H1 (cell line): ENCODE measurements around the gene PDE9A. TPM values are rescaled to one million over a fixed set of nuclear protein-coding genes. Genes with fewer than 3 reads are reported as not detected.

ENCODE experiments used
- CTCF ChIA-PET: fragments of 300-600 bp; sonication (Branson Sonifier 250); formaldehyde crosslinking; loops from one replicate; lab custom pipeline; 2021; ENCODE audit not compliant: partially characterized antibody; lab: Charles Lee
- POLR2A ChIA-PET: fragments of 300-600 bp; sonication (Branson Sonifier 250); formaldehyde crosslinking; loops from one replicate; lab custom pipeline; 2021; ENCODE audit warnings: inconsistent platforms; ENCODE audit not compliant: partially characterized antibody; lab: Charles Lee
- DNase-seq, 2 experiments: peaks; one replicate each; pipeline versions ENCODE4 v3.0.0 to v3.0.0-alpha.2; 2010 to 2022; ENCODE audit warnings: low spot score in 2 of 2, low read depth in 1 of 2, mixed read lengths in 1 of 2
- FAIRE-seq: peaks from 2 replicates; lab custom pipeline; 2011; peaks lifted over from hg19 to GRCh38; lab: Jason Lieb, UNC
- H2AFZ ChIP-seq: 2 replicates; pipeline ENCODE4 v1.8.1; 2012; ENCODE audit warnings: low read length, inconsistent platforms
- H2AK5ac ChIP-seq: 2 replicates; pipeline ENCODE4 v1.6.1; 2013; ENCODE audit warnings: low read depth, low read length
- H2BK120ac ChIP-seq: replicated peaks from 2 replicates; pipeline ENCODE3; 2013; ENCODE audit warnings: low read depth, low read length, inconsistent platforms
- H2BK12ac ChIP-seq: 2 replicates; pipeline ENCODE4 v1.6.1; 2013; ENCODE audit warnings: low read depth, low read length
- H2BK15ac ChIP-seq: 2 replicates; pipeline ENCODE4 v1.6.1; 2013; ENCODE audit warnings: low read length
- H2BK20ac ChIP-seq: 2 replicates; pipeline ENCODE4 v1.6.1; 2013; ENCODE audit warnings: low read length
- H2BK5ac ChIP-seq: 2 replicates; pipeline ENCODE4 v1.6.1; 2013; ENCODE audit warnings: low read depth, low read length
- H3K14ac ChIP-seq: 2 replicates; pipeline ENCODE4 v1.6.1; 2013; ENCODE audit warnings: inconsistent platforms; ENCODE audit not compliant: insufficient read length
- H3K18ac ChIP-seq: 2 replicates; pipeline ENCODE4 v1.6.1; 2013; ENCODE audit warnings: low read length; ENCODE audit errors: extremely low read depth
- H3K23ac ChIP-seq: 2 replicates; pipeline ENCODE4 v1.6.1; 2013; ENCODE audit warnings: inconsistent platforms; ENCODE audit not compliant: insufficient read length
- H3K23me2 ChIP-seq: 2 replicates; pipeline ENCODE4 v1.6.1; 2013; ENCODE audit warnings: low read depth, low read length
- H3K27ac ChIP-seq: 2 replicates; pipeline ENCODE4 v1.6.1; 2011; ENCODE audit warnings: low read depth, low read length, inconsistent platforms
- H3K27me3 ChIP-seq, 4 experiments: replicated peaks in 1 of 4; 1 replicate in 1 of 4; 2 replicates in 3 of 4; pipeline versions ENCODE4 v1.6.1 to v1.8.1; 2011 to 2013; ENCODE audit warnings: low read length in 3 of 4, mild to moderate bottlenecking in 3 of 4, inconsistent platforms in 2 of 4, mixed read lengths in 2 of 4, moderate library complexity in 1 of 4; ENCODE audit not compliant: control insufficient read depth in 3 of 4, insufficient read depth in 3 of 4; ENCODE audit errors: extremely low read depth in 1 of 4
- H3K36me3 ChIP-seq, 4 experiments: 2 replicates each; pipeline versions ENCODE4 v1.6.1 to v1.8.1; 2011 to 2013; ENCODE audit warnings: mild to moderate bottlenecking in 4 of 4, low read length in 3 of 4, moderate library complexity in 2 of 4, control low read depth in 1 of 4, inconsistent platforms in 1 of 4; ENCODE audit not compliant: insufficient read depth in 4 of 4, control insufficient read depth in 2 of 4
- H3K4ac ChIP-seq: replicated peaks from 2 replicates; pipeline ENCODE3; 2013; ENCODE audit warnings: low read length, low read depth, mixed read lengths, inconsistent platforms; ENCODE audit not compliant: insufficient read length
- H3K4me1 ChIP-seq, 4 experiments: replicated peaks in 1 of 4; 1 replicate in 1 of 4; 2 replicates in 3 of 4; pipeline versions ENCODE4 v1.6.1 to v1.8.1; 2011 to 2013; ENCODE audit warnings: low read length in 3 of 4, inconsistent platforms in 2 of 4, mixed read lengths in 1 of 4; ENCODE audit not compliant: insufficient read depth in 4 of 4, control insufficient read depth in 3 of 4
- H3K4me2 ChIP-seq, 2 experiments: 2 replicates each; pipeline versions ENCODE4 v1.6.1 to v1.8.1; 2011 to 2013; ENCODE audit warnings: low read depth in 2 of 2, low read length in 2 of 2, control low read depth in 1 of 2, inconsistent platforms in 1 of 2, mild to moderate bottlenecking in 1 of 2; ENCODE audit not compliant: insufficient read depth in 1 of 2
- H3K4me3 ChIP-seq, 4 experiments: fragments of 200-600, 300-600 bp in 1 of 4; sonication (generic), shearing (Covaris generic), sonication (Bioruptor Twin) in 1 of 4; 2 replicates each; pipeline versions ENCODE4 v1.5.1 to v1.8.1; 2011 to 2016; ENCODE audit warnings: low read length in 4 of 4, low read depth in 3 of 4, control low read depth in 2 of 4, inconsistent platforms in 2 of 4, mild to moderate bottlenecking in 2 of 4, mixed read lengths in 1 of 4, moderate library complexity in 1 of 4; ENCODE audit not compliant: insufficient read depth in 2 of 4; ENCODE audit errors: extremely low read depth in 1 of 4
- H3K56ac ChIP-seq: replicated peaks from 2 replicates; pipeline ENCODE3; 2013; ENCODE audit warnings: low read depth, mild to moderate bottlenecking, mixed read lengths, low read length, inconsistent platforms; ENCODE audit not compliant: insufficient read length
- H3K79me1 ChIP-seq: 2 replicates; pipeline ENCODE4 v1.6.1; 2013; ENCODE audit warnings: low read depth, low read length, control low read depth
- H3K79me2 ChIP-seq, 2 experiments: 2 replicates each; pipeline versions ENCODE4 v1.6.1 to v1.8.1; 2012 to 2013; ENCODE audit warnings: low read length in 2 of 2, mild to moderate bottlenecking in 2 of 2, inconsistent platforms in 1 of 2; ENCODE audit not compliant: insufficient read depth in 2 of 2, control insufficient read depth in 1 of 2
- H3K9ac ChIP-seq, 4 experiments: replicated peaks in 1 of 4; 1 replicate in 1 of 4; 2 replicates in 3 of 4; pipeline versions ENCODE4 v1.6.1 to v1.8.1; 2011 to 2013; ENCODE audit warnings: low read depth in 3 of 4, low read length in 3 of 4, control low read depth in 2 of 4, mild to moderate bottlenecking in 2 of 4, moderate library complexity in 2 of 4, inconsistent platforms in 1 of 4; ENCODE audit errors: extremely low read depth in 1 of 4
- H3K9me3 ChIP-seq, 2 experiments: 2 replicates each; pipeline versions ENCODE4 v1.6.1 to v1.8.1; 2012 to 2013; ENCODE audit warnings: mild to moderate bottlenecking in 2 of 2, moderate library complexity in 2 of 2, control low read depth in 1 of 2, inconsistent platforms in 1 of 2, low read depth in 1 of 2, low read length in 1 of 2, mixed read lengths in 1 of 2; ENCODE audit not compliant: insufficient read depth in 2 of 2
- H4K20me1 ChIP-seq, 2 experiments: replicated peaks in 1 of 2; 2 replicates each; pipeline versions ENCODE3 to v1.8.1; 2011 to 2013; ENCODE audit warnings: inconsistent platforms in 2 of 2, low read length in 2 of 2, mild to moderate bottlenecking in 1 of 2; ENCODE audit not compliant: insufficient read depth in 2 of 2, control insufficient read depth in 1 of 2
- H4K5ac ChIP-seq: 2 replicates; pipeline ENCODE4 v1.6.1; 2013; ENCODE audit warnings: low read length, low read depth, mixed read lengths, inconsistent platforms; ENCODE audit not compliant: insufficient read length
- H4K8ac ChIP-seq: 2 replicates; pipeline ENCODE4 v1.8.0; 2013; ENCODE audit warnings: mild to moderate bottlenecking, moderate library complexity, low read length, inconsistent platforms; ENCODE audit not compliant: insufficient read depth; ENCODE audit errors: extremely low read depth
- H4K91ac ChIP-seq: replicated peaks from 2 replicates; pipeline ENCODE3; 2013; ENCODE audit warnings: low read length, mixed read lengths, inconsistent platforms; ENCODE audit not compliant: insufficient read length
- CHD1 ChIP-seq: IDR thresholded peaks from 2 replicates; pipeline ENCODE4 v1.6.1; 2012; ENCODE audit warnings: low read depth, low read length, improper control_type of control experiment
- RFX5 ChIP-seq: IDR thresholded peaks from 2 replicates; pipeline ENCODE4 v1.6.1; 2011; ENCODE audit warnings: low read depth, low read length, improper control_type of control experiment, borderline replicate concordance
- SAP30 ChIP-seq: fragments of 300-600 bp; sonication (generic); IDR thresholded peaks from 2 replicates; pipeline ENCODE4 v1.7.1; 2012; ENCODE audit warnings: low read length, moderate library complexity, mild to moderate bottlenecking, inconsistent platforms; ENCODE audit not compliant: insufficient read depth, insufficient replicate concordance
- SIN3A ChIP-seq, 2 experiments: IDR thresholded peaks in 1 of 2; conservative IDR thresholded peaks in 1 of 2; 2 replicates each; pipeline ENCODE4 v1.6.1; 2011 to 2012; ENCODE audit warnings: low read length in 2 of 2, improper control_type of control experiment in 1 of 2, low read depth in 1 of 2, mild to moderate bottlenecking in 1 of 2
- SIX5 ChIP-seq: IDR thresholded peaks from 2 replicates; pipeline ENCODE4 v1.6.1; 2011; ENCODE audit warnings: mild to moderate bottlenecking, low read depth, low read length
- WGBS, 2 experiments: shearing (Covaris generic) in 1 of 2; methylation state at CpG; one replicate each; pipeline versions ENCODE4 v1.1.6 to v1.1.7; 2013 to 2015; ENCODE audit warnings: low lambda C conversion rate in 2 of 2, mixed read lengths in 2 of 2, inconsistent platforms in 1 of 2, low coverage in 1 of 2, missing lambda C conversion rate in 1 of 2; ENCODE audit not compliant: insufficient replicate concordance in 2 of 2, insufficient coverage in 1 of 2, insufficient read length in 1 of 2; ENCODE audit errors: extremely low coverage in 1 of 2, missing lambda C conversion rate in 1 of 2; 5-methylcytosine and 5-hydroxymethylcytosine counted together
- polyA plus RNA-seq, 7 experiments: library from polyadenylated mRNA; depleted of rRNA in 3 of 7; stranded (reverse) in 5 of 7; unstranded in 2 of 7; fragments of >200 nt in 5 of 7; fragments of 200-250 nt in 2 of 7; gene quantifications; 1 replicate in 5 of 7; 2 replicates in 1 of 7; 4 replicates in 1 of 7; pipeline versions ENCODE4 v1.2.1 to v1.2.3, GENCODE V29; 2011 to 2013; ENCODE audit warnings: missing spikeins in 2 of 7, mixed read lengths in 2 of 7
- total RNA-seq: library from RNA; stranded (reverse); fragmentation: NEBNext Ultra II Directional; extraction: Animal tissue kit (Norgen Biotek cat#: 25700); gene quantifications from 2 replicates; pipeline ENCODE4 v1.2.1, GENCODE V29; 2021

The PDE9A gene
- total and polyA plus RNA-seq, 2 of the 8 experiments (the other 6 are each of a cell fraction or from before 2014, with no cell fraction given): 39.2 to 45.9 TPM

DNA sequence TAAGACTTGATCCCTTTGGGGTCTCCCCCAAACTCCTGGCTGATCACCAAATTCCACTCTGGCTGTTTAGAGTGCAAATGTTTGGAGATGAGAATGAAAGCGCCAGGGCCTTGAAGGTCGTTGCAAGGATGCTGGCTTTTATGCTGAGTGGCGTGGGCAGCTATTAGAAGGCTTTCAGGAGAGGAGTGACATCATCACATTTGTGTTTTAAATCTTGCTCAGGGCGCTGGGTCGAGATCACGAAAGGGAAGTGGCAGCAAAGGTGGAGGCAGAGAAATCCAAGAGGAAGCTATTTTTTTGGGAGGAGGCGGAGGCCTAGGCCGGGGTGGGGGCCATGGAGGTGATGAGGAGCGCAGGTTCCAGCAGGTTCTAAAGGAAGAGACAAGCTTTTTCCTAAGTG, 49.3 kb downstream of the PDE9A start:
- H3K4me2 ChIP-seq: no peak overlapping the region
- POLR2A ChIA-PET: no interaction called here
- no peaks in the 10 kb centered on the region for H3K23me2 ChIP-seq
- H3K4ac ChIP-seq: no peak overlapping the region
- no peak overlapping the region for H2BK20ac ChIP-seq
- H3K27me3 ChIP-seq: no peaks in the 10 kb centered on the region
- no peak overlapping the region for H2BK15ac ChIP-seq
- H2BK5ac ChIP-seq: no peak overlapping the region
- H3K14ac ChIP-seq: no peak overlapping the region
- H2AK5ac ChIP-seq: no peak overlapping the region
- H3K36me3 ChIP-seq: peaks cover 0 to 13% (median 4%) of the 10 kb centered on the region in 4 experiments; a peak in 6 of 8 replicates
- peaks cover 0 to 16% (median 10%) of the 10 kb centered on the region in 4 experiments; a peak in 6 of 7 replicates for H3K4me1 ChIP-seq
- no peaks in the 10 kb centered on the region for H3K79me2 ChIP-seq
- H3K9ac ChIP-seq: no peak overlapping the region
- CTCF ChIA-PET: interaction anchor here (0.7 to 1.0 kb wide), 2 partner anchors 9 to 12 kb away, joined by 3 read pairs; no protein-coding TSS in a partner anchor
- no peak overlapping the region for H3K56ac ChIP-seq
- no peak overlapping the region for H2AFZ ChIP-seq
- H4K5ac ChIP-seq: no peak overlapping the region
- no peak overlapping the region for H4K91ac ChIP-seq
- no peak overlapping the region for H2BK120ac ChIP-seq
- no peak overlapping the region for H2BK12ac ChIP-seq
- 90% methylated on average over 9 of the region's 9 CpGs; no CpG with 5 or more reads in 1 of the 2 experiments for WGBS, 2 experiments
- no peak overlapping the region for H3K23ac ChIP-seq
- no peaks in the 10 kb centered on the region for H3K79me1 ChIP-seq
- no peak overlapping the region for H3K27ac ChIP-seq
- DNase-seq (no peak), FAIRE-seq (no peak)
- H4K20me1 ChIP-seq: no peaks in the 10 kb centered on the region
- no peak overlapping the region for H4K8ac ChIP-seq
- no peak overlapping the region for H3K18ac ChIP-seq
- H3K4me3 ChIP-seq: no peak overlapping the region
- H3K9me3 ChIP-seq: no peaks in the 10 kb centered on the region
- TF ChIP-seq RFX5 (no peak), SIX5 (no peak), SAP30 (no peak), CHD1 (no peak), SIN3A (conservative IDR thresholded peaks at IDR 0.05 in 1 of 2, IDR thresholded peaks at IDR 0.05 in 1 of 2; ENCODE audit: low read depth in 1 of 2, low read length in 2 of 2) (no peak)
